H1 (cell line): ENCODE data around the gene TXN2. TPM values are rescaled to one million over a fixed set of nuclear protein-coding genes. Genes with fewer than 3 reads are reported as not detected.

Source experiments
- PHF8 ChIP-seq: fragments of 200-600 bp; sonication (generic); conservative IDR thresholded peaks from 2 replicates; pipeline ENCODE4 v1.7.1; 2012; ENCODE audit warnings: low read depth, mild to moderate bottlenecking, inconsistent platforms, low read length, moderate library complexity
- POU5F1 ChIP-seq: IDR thresholded peaks from 2 replicates; pipeline ENCODE4 v1.6.1; 2011; ENCODE audit warnings: low read depth, mild to moderate bottlenecking, low read length, moderate library complexity
- RFX5 ChIP-seq: IDR thresholded peaks from 2 replicates; pipeline ENCODE4 v1.6.1; 2011; ENCODE audit warnings: low read depth, low read length, improper control_type of control experiment, borderline replicate concordance
- SP1 ChIP-seq: IDR thresholded peaks from 2 replicates; pipeline ENCODE4 v1.6.1; 2011; ENCODE audit warnings: low read depth, low read length
- TAF1 ChIP-seq: IDR thresholded peaks from 2 replicates; pipeline ENCODE4 v1.6.1; 2011; ENCODE audit warnings: mild to moderate bottlenecking, low read depth, low read length
- ZNF274 ChIP-seq: IDR thresholded peaks from 2 replicates; pipeline ENCODE4 v1.7.0; 2012; ENCODE audit warnings: low read length, borderline replicate concordance; ENCODE audit errors: extremely low read depth
- polyA plus RNA-seq, 7 experiments: library from polyadenylated mRNA; depleted of rRNA in 3 of 7; stranded (reverse) in 5 of 7; unstranded in 2 of 7; fragments of >200 nt in 5 of 7; fragments of 200-250 nt in 2 of 7; gene quantifications; 1 replicate in 5 of 7; 2 replicates in 1 of 7; 4 replicates in 1 of 7; pipeline versions ENCODE4 v1.2.1 to v1.2.3, GENCODE V29; 2011 to 2013; ENCODE audit warnings: missing spikeins in 2 of 7, mixed read lengths in 2 of 7
- total RNA-seq: library from RNA; stranded (reverse); fragmentation: NEBNext Ultra II Directional; extraction: Animal tissue kit (Norgen Biotek cat#: 25700); gene quantifications from 2 replicates; pipeline ENCODE4 v1.2.1, GENCODE V29; 2021

The TXN2 gene
- total and polyA plus RNA-seq, 2 of the 8 experiments (the other 6 are each of a cell fraction or from before 2014, with no cell fraction given): 47.5 to 116 TPM

- TF ChIP-seq ZNF274: no peak
- TF ChIP-seq PHF8: no peak
- TF ChIP-seq TAF1: no peak
- TF ChIP-seq POU5F1: no peak
- no peak for TF ChIP-seq RFX5
- TF ChIP-seq SP1: no peak
- TF ChIP-seq, all 59 proteins: peak for 0
Observed at GRCh38 chr22:36470994-36471331, 10.5 kb downstream of the TXN2 start (continued).
